K562 (cell line): ENCODE data around the gene TJP3. TPM values are rescaled to one million over a fixed set of nuclear protein-coding genes. Genes with fewer than 3 reads are reported as not detected.

Source experiments
- GABPA ChIP-seq: fragments of 200-800 bp; sonication (Bioruptor generic); conservative IDR thresholded peaks from 2 replicates; pipeline ENCODE4 v1.6.1; 2016; ENCODE audit warnings: low read depth, missing genetic modification characterization, missing compliant biosample characterization
- polyA plus RNA-seq, 8 experiments: library from polyadenylated mRNA; depleted of rRNA in 4 of 8; stranded (reverse) in 5 of 8; unstranded in 3 of 8; fragments of >200 nt; fragmentation: Nextera tagmentation in 2 of 8; fragmentation: Illumina TruSeq in 1 of 8; extraction: Ambion mirVana in 2 of 8; extraction: Trizol in 1 of 8; gene quantifications; 2 replicates each; pipeline versions ENCODE4 v1.2.1 to v1.2.3, GENCODE V29; 2011 to 2014; ENCODE audit warnings: inconsistent platforms in 1 of 8, missing spikeins in 1 of 8
- total RNA-seq, 7 experiments: library from RNA; depleted of rRNA in 6 of 7; stranded (reverse); fragments of >200 nt in 6 of 7; fragmentation: Illumina TruSeq in 2 of 7; extraction: Trizol in 2 of 7; gene quantifications; 2 replicates each; pipeline versions ENCODE4 v1.2.1 to v1.2.3, GENCODE V29; 2011 to 2021; ENCODE audit warnings: low replicate concordance in 1 of 7
- TF ChIP-seq, protein P1 (sequence below): sonication (generic); formaldehyde crosslinking; IDR thresholded peaks from 2 replicates; pipeline ENCODE4 v1.8.0; 2023; ENCODE audit warnings: missing genetic modification reagents, mild to moderate bottlenecking, borderline replicate concordance

Gene TJP3
- total and polyA plus RNA-seq, 9 of the 15 experiments (the other 6 are each of a cell fraction or from before 2014, with no cell fraction given) = 0.11 to 2.4 (median 0.57) TPM; not detected in 1

DNA sequence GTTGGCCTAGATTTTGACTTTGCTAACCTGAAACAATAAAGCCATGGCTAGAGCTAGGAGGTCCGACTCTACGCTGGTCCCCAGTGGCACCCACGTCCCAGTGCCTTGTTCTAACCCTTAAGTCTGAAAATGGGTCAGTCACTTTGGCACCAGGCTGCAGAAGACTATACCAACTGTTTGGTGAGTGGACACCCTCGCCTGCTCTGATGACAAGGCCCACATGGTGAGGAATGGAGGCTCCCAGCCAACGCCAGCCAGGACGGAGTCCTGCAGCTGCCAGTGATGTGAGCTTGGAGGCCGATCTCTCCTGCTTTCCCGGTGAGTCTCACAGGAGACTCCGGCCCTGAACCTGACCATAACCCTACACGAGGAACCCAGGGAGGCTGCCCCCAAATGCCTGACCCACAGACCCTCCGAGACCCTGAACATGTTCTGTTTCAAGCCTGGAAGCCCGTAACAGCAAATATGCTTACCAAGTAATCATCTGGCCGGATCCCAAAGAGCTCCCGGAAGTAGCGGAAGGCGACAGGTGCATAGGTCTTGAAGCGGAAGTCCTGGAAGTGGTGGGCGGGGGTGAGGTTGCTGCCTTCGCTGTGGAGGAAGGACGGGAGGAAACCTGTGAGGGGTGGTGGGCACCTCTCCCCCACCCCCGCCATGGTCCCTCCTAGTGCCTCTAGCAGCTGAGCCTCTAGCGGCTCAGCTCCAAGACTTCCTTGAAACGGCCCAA, 47.5 kb upstream of the TJP3 start (continued):
- no peak for TF ChIP-seq GABPA (tag)
- TF ChIP-seq, protein P1, sequence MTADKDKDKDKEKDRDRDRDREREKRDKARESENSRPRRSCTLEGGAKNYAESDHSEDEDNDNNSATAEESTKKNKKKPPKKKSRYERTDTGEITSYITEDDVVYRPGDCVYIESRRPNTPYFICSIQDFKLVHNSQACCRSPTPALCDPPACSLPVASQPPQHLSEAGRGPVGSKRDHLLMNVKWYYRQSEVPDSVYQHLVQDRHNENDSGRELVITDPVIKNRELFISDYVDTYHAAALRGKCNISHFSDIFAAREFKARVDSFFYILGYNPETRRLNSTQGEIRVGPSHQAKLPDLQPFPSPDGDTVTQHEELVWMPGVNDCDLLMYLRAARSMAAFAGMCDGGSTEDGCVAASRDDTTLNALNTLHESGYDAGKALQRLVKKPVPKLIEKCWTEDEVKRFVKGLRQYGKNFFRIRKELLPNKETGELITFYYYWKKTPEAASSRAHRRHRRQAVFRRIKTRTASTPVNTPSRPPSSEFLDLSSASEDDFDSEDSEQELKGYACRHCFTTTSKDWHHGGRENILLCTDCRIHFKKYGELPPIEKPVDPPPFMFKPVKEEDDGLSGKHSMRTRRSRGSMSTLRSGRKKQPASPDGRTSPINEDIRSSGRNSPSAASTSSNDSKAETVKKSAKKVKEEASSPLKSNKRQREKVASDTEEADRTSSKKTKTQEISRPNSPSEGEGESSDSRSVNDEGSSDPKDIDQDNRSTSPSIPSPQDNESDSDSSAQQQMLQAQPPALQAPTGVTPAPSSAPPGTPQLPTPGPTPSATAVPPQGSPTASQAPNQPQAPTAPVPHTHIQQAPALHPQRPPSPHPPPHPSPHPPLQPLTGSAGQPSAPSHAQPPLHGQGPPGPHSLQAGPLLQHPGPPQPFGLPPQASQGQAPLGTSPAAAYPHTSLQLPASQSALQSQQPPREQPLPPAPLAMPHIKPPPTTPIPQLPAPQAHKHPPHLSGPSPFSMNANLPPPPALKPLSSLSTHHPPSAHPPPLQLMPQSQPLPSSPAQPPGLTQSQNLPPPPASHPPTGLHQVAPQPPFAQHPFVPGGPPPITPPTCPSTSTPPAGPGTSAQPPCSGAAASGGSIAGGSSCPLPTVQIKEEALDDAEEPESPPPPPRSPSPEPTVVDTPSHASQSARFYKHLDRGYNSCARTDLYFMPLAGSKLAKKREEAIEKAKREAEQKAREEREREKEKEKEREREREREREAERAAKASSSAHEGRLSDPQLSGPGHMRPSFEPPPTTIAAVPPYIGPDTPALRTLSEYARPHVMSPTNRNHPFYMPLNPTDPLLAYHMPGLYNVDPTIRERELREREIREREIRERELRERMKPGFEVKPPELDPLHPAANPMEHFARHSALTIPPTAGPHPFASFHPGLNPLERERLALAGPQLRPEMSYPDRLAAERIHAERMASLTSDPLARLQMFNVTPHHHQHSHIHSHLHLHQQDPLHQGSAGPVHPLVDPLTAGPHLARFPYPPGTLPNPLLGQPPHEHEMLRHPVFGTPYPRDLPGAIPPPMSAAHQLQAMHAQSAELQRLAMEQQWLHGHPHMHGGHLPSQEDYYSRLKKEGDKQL = no peak
